HG03457 (cell line): Measurements from ENCODE around the gene TCF20.

Source experiments
- ATAC-seq: cut with Tn5 transposase; IDR thresholded peaks from one replicate; pipeline ENCODE4 v1.9.1; 2021; ENCODE audit warnings: moderate number of reproducible peaks; ENCODE audit not compliant: unreplicated experiment

Gene TCF20

GRCh38 chr22:42301077-42301741, 30.8 kb upstream of the TCF20 start:
- ATAC-seq: no peak

- ATAC-seq: no peak
Measured at GRCh38 chr22:42300259-42301076, 30.0 kb upstream of the TCF20 start.

- no peak for ATAC-seq
Measured at GRCh38 chr22:42299586-42300258, 29.3 kb upstream of the TCF20 start.

GRCh38 chr22:42298746-42299145, 28.3 kb upstream of the TCF20 start:
- ATAC-seq: no peak

GRCh38 chr22:42297778-42298177, 27.3 kb upstream of the TCF20 start:
- no peak for ATAC-seq

- no peak for ATAC-seq
Measured at GRCh38 chr22:42296883-42297282, 26.4 kb upstream of the TCF20 start.

GRCh38 chr22:42296381-42296853, 26.0 kb upstream of the TCF20 start:
- ATAC-seq: no peak

- no peak for ATAC-seq
Measured at GRCh38 chr22:42294034-42294985, 23.9 kb upstream of the TCF20 start.

- ATAC-seq: no peak
Measured at GRCh38 chr22:42292732-42293520, 22.5 kb upstream of the TCF20 start.

- ATAC-seq: no peak
Measured at GRCh38 chr22:42291287-42291686, 20.8 kb upstream of the TCF20 start.

- no peak for ATAC-seq
Measured at GRCh38 chr22:42289671-42290541, 19.5 kb upstream of the TCF20 start.

- no peak for ATAC-seq
Measured at GRCh38 chr22:42288791-42289190, 18.3 kb upstream of the TCF20 start.

- ATAC-seq: no peak
Measured at GRCh38 chr22:42287174-42287890, 16.9 kb upstream of the TCF20 start.

- no peak for ATAC-seq
Measured at GRCh38 chr22:42286205-42286604, 15.8 kb upstream of the TCF20 start.

- ATAC-seq: no peak
Measured at GRCh38 chr22:42285604-42286003, 15.2 kb upstream of the TCF20 start.

GRCh38 chr22:42284643-42285181, 14.3 kb upstream of the TCF20 start:
- ATAC-seq: no peak

- ATAC-seq: no peak
Measured at GRCh38 chr22:42284202-42284591, 13.7 kb upstream of the TCF20 start.
